HG02970 (cell line): Measurements from ENCODE around the gene MRPL49.
"Not testable (repeated sequence)": the region's sequence is repeated elsewhere in the genome, so short reads cannot be mapped to it uniquely, and the experiment has no call there.

Experiments
- ATAC-seq: cut with Tn5 transposase; IDR thresholded peaks from one replicate; pipeline ENCODE4 v1.9.1; 2021; ENCODE audit warnings: mild to moderate bottlenecking, moderate library complexity, moderate number of reproducible peaks; ENCODE audit not compliant: unreplicated experiment, low FRiP score

MRPL49 gene

DNA sequence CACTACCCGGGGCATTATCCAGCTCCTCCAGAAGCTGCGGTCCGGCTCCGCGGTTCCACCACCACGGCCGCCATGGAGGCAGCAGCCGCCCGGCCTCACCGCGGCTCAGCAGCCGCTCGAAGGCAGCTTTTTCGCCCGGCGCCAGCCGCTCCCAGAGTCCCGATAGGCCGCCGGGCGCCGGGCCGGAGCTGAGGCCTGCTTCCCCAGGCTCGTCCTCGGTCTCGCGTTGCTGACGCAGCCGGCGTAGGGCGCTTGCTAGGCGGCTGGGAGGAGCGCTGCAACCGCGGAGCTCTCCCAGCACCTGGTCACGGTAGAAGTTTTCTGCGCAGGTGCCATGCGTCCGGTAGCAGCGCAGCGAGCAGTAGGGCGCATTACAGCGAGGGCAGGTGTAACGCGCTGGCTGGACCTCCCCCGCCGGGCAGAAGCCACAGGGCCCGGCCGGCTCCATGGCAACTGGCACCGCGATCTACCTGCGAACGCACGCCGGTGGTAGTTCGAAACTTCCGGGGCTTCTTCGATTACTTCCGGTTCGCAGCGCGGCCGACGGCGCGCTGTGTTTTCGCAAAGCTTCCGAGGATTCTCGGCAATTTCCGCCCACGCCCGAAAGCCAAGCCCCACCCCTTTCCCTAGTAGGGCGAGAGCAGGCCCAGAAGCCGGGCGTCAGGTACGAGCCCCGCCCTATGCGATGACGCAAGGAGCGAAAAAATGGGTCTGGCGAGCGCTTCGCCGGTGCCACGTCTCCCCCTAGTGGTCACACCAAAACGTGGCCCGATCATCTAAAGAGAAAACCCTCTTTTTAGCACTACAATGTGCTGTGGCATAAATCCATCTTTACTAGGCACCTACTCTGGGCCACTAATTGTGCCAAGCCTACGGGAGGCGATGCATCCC lies 4.7 kb upstream of the MRPL49 start, which contains the start of gene ZNHIT2:
Gene ZNHIT2, minus strand, starts transcription at position 496 of the 891 bp plus-strand sequence. Its CDS starts 48 bp downstream, at position 448.
- ATAC-seq = peak; percentile 62

DNA sequence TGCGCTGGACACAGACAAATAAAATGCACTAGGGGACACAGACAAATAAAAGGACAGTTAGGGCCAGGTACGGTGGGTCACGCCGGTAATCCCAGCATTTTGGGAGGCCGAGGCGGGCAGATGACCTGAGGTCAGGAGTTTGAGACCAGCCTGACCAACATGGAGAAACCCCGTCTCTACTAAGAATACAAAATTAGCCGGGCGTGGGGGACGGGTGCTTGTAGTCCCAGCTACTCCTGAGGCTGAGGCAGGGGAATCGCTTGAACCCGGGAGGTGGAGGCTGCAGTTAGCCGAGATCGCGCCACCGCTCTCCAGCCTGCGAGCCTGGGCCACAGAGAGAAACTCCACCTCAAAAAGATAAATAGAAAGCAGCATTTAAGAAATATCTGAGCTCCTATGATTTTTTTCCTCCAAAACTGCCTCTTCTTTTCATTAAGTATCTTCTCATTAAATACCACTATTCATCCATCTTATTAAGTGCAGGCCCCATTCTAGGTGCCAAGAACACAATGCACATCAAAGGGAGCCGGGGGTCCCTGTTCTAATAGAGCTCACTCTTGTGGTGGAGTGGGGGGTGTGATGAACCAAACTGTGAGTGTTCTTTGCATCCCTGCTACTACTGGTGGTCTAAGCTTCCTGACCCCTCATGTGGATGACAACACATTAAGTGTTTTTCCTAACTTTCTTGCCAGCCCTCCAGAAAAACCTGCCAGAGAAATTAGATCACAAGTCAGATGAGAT lies 3.9 kb upstream of the MRPL49 start:
- no peak for ATAC-seq

DNA sequence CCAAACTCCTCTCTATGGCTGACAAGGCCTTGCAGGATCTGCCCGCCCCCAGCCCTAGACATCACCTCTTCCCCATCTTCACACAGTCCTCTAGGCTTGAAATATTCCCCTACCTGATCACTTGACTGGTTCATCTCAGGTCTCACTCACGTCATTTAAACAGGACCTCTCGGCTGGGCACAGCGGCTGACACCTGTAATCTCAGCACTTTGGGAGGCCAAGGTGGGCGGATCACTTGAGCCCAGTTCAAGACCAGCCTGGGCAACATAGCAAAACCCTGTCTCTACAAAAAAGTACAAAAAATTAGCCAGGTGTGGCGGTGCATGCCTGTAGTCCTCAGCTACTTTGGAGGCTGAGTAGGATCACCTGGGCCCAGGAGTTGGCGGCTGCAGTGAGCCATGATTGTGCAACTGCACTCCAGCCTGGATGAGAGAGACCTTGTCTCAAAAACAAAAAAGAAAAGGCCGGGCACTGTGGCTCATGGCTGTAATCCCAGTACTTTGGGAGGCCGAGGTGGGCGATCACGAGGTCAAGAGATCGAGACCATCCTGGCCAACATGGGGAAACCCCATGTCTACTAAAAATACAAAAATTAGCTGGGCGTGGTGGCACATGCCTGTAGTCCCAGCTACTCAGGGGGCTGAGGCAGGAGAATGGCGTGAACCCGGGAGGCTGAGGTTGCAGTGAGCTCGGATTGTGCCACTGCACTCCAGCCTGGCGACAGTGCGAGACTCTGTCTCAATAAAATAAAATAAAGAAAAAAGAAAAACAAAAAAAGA lies 3.0 kb upstream of the MRPL49 start:
- not testable (repeated sequence) for ATAC-seq

DNA sequence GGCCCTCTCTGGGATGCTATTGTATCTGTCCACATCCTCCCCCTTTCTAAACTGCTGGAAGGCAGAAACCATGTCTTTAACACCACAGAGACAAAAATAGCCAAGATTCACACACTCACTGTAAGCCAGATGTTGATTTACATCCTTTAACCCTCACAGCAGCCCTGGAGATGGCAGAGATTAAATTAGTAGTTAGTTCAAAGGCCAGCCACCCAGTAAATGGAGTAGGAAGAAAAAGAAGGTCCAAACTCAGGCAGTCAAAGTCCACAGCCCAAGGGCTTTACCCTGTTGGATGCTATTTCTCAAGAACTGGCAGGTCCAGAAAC lies 2.5 kb upstream of the MRPL49 start:
- ATAC-seq = no peak

DNA sequence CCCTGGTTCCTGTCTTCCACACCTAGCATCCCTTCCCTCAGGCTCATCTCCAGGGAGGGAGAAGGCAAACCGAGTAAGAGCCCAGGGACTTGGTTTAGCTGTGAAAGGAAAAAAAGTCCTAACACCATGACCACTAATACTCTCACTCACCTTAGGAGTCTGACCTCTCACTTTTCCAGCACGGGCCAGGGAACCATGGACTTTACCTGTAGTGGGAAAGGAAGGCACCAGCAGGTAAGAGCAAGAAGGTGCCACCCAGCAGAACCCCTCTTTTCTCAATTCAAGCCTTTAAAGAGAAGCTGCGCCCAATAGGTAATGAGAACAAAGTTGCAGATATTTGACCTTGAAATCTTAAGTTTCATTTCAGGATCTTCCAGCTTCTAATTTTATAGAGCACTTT lies 1.3 kb upstream of the MRPL49 start:
- no peak for ATAC-seq

DNA sequence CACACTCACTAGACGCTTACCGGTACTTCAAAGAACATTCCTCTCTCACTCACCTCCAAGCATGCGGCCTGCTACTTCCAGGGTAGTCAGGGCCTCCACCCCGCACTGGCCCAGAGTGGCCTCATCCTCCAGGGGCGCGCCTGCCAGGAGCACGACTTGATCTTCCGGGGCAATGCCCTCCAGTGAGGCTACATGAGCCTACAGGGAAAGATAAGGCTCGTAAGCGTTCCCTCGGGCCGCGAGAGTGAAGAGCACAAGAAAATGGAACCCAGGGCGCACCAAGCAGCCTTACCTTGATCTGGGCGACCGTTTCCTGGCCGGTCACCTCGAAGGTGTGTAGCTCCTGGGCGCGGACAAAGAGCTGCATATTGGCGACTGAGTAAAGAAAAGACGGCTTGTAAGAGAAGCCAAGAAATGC lies 665 bp upstream of the MRPL49 start:
- no peak for ATAC-seq

DNA sequence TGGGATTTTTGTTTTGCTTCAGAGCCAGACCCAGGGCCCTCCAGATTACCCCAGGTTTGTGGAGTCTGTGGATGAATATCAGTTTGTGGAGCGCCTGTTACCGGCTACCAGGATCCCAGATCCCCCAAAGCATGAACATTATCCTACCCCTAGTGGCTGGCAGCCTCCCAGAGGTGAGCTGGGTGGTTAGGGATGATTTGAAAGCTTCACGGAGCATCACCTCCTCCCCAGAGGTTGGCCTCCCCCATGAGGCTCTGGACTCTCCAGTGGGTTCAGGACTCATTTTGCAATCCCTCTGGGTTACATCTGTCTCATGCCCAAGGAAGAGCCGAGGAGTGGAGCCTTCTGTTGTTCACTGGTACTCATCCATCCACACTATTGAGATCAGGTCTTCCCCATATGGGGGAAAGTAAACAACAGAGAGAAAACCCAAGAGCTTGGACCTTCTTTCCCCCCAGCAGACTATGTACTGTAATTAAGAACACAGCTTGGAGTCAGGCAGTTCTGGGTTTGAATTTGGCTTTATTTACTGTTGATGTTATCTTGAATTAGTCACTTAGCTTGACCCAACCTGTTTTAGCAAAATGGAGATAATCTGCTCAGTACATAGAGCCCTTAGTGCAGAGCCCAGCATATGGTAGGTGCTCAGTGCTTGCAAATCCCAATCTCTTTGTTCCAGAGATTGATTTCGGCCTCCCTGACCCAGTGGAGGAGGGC lies 2.5 kb downstream of the MRPL49 start:
- ATAC-seq = no peak

DNA sequence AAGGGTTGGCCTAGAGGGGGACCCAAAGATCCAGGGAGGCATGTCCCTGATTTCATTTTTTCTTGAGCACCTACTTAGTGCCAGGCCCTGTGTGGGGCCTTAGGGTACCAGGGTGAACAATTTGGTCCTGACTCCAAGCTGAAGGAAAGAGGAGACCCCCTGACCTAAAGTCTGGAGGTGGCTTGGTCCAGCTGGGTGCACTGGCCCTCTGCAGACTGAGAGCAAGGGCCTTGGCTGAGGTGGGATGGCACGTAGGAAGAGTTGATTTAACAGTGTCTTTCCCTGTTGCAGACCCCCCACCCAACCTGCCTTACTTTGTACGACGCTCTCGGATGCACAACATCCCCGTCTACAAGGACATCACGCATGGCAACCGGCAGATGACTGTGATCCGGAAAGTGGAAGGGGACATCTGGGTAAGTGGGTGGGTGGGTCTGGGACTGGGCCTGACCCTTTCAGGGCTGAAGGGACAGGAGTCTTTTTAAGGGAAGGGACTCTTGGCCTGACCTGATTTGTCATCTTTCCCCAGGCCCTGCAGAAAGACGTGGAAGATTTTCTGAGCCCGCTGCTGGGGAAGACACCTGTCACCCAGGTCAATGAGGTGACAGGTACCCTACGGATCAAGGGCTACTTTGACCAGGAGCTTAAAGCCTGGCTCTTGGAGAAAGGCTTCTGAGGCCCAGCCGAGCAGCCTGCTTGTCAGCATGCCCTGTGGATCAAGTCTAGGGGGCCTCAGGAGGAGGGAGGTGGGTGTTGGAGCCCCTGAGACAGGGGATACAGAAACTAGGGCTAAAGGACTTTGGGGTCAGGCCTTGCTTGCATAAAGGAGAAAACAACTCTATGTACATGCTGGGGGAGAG lies 3.3 kb downstream of the MRPL49 start:
- no peak for ATAC-seq

DNA sequence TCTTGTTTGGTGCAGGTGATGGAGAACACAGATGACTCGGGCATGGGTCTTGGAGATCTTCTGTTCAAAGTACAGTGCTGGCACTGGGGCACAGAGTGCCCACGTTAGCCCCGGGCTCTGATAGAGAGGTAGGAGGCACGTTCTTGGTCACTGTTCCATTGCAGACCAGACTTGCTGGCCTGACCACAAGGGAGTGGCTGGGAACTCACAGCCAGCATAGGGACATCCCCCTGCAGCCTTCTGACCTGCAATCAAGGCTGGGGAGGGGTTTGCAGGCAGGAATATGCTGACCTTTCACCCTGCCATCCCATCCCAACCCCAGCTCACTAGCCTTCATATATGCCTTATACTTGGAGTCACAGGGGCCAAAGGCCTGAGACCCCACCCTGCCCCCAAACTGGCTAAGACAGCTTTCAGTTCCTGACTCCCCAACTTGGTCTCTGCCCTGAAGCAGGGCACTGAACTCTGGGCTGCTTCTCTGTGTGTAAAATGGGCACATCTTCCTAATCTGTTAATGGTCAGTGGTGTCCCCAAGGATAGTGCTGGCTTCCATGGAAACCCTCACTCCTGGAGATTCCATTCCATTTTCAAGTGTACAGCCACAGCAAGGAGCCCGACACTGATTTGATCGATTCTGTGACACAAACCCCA lies 4.6 kb downstream of the MRPL49 start:
- no peak for ATAC-seq

DNA sequence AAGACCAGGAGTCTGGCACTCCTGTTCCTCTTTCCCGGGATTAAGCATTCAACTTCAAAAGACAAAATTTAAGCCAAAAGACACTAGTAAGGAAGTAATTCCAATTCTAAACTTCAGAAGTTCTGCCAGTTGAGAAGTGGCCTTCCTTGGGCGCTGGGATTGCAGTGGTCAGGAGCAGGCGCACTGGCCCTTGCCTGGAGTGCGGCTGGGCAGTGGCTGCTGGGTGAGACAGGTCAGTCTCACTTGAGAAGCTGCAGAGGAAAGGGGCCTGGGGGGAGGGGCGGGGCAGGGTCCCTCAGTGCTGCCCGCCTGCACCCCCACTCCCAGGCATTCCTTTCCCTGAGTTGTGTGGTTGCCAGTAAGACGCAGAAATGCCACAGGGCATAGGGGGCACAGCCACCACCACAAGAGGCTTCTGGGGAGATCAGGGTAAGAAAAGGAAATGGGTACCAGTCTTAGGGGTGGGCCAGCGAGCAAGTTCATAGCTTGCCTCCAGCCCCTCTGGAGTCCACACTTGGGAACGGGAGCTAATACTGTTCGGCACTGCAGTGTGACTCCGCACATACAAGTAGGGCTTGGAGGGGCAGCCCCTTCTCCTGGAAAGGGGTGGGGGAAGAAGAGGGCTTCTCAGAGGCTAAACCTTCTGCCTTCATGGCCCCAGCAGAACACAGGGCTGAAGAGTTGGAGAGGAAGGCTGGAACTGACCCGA lies 5.5 kb downstream of the MRPL49 start:
- ATAC-seq = no peak

DNA sequence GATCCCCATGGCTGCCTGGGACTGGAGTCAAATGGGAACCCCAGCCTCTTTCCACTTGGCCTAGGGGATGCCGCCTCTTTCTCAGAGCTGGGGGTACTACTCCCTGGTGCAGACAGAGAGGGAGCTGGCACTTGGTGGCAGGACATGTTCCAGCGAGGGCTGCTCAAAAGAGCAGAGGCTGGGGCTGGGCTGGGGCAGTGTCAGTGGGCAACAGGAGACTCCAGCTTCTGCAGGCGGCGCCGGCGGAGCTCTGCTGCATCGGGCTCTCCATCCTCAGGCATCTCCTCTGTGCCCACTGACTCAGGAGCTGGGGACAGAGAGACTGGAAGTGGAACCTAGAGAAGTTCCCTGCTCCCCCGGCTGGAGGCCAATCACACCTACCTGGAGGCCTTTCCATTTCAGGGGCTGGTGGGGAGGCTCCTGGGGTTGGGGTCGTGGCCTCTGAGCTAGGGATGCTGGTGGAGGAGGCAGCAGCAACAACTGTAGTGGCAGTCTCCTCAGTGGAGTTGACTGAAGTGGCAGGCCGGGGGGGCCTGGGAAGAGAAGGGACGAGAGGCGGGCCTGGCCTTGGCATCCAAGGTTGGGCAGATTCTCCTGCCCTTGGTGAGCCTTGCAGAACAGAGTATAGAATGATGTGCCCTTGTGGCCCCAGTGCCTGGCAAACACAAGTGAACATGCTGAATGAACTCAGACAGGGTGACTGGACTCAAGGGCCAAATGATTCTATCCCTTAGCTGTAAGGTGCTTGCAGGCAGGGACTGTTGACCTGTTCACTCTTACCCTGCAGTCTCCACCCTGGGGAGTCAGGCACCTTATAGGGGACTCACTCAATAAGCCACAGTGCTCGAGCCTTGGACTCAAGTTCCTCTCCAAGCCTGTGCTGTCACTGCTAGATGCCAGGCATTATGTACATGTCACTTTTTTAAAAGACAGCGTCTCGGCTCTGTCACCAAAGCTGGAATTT lies 6.3 kb downstream of the MRPL49 start:
- ATAC-seq = no peak

DNA sequence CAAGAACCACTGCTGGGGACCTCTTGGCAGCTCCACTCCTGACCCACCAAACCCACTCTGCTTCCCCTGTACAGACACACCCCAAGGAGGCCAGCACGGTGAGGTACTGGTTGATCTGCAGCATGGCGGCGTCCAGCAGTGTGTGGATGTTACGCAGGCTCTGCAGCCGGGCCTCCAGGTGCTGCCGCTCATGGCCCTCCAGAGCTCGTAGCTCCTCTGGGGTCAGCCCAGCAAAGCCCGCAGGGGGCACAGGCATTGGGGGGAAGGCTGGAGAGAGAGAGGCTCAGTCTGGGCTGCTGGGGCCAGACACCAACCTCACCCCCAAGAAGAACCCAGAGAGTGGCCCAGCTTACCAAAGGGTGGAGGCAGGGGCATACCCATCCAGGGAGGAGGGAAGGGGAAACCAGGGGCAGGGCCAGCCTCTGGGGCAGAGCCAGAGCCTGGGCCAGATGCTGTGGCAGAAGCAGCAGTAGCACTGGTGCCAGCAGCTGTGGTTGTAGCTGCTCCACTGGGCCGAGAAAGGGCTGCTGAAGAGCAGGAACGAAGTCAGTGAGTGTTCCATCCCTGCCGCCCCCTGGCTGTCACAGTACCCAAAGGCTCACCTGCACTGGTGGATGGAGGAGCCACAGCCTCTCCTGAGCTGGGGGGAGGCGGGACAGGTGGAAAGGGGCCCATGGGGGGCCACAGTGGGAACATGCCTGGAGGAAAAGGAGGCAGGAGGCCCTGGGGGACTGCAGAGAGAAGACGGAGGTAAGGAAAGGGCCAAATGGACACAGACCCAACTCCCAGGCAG lies 7.7 kb downstream of the MRPL49 start:
- no peak for ATAC-seq

DNA sequence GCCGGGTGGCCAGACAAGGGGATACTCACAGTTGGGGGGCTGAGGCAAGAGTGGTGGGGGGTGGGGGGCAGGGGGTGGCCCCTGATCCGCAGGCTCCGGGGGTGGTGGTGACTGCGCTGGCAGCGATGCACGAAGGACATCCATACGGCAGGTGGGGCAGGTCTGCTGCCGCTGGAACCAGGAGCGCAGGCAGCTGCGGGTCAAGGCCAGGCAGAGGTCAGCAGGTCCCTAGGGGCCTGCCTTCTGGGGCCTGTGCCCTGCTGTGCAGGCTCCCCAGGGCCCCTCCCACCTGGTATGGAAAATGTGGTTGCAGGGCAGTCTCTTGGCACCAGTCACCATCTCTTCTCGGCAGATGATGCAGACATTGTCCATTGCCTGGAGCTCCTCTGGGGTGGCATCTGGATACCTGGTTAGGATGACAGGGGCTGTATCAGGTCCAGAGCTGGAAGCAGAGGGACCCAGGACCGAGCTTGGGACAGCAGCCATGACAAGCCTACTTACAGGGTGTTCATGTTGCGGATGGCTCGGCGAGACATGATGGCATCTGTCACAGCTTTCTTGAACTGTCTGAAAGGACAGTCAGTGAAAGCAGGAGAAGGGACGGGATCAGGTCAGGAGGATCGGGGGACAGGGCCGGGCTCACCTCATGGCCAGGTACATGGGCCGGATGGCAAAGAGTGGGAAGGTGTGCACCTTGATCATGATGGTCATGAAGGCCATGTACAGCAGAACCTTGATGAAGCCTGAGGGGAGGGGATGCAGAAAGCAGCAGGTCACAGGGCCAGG lies 8.7 kb downstream of the MRPL49 start:
- ATAC-seq = no peak

DNA sequence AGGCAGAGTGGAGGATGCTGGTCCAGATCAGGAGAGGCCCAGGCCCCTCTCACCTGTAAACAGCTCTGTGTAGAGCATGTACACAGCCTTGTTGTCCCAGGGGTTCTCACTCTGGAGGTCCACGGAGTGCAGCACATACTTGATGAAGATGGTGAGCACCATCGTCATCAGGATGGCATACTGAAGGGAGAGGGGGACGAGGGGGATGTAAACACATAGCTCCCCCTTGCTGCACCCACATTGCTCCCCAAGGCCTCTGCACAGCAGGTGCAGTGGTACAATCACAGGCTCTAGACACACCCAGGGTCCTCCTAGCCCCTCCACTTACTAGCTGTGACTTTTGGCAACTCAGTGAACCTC lies 9.3 kb downstream of the MRPL49 start:
- ATAC-seq = no peak

DNA sequence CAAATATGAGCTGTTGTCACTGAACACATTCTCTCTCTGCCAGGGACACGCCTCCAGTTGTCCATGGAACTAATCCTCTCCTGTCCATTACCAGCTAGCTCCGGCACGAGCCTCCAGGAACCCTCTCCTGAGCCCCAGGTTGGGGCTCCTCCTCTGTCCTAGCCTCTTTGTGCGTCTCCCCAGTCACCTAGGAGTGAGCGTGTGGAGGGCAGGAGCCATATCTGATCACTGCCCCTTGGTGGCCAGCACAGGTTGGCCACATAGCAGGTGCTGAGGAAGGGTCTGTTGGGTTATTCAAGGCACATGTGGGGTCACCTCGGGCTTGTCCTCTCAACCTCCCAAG lies 9.7 kb downstream of the MRPL49 start:
- ATAC-seq = no peak
